ENCODE measurements around the gene TADA1. TPM values are rescaled to one million over a fixed set of nuclear protein-coding genes. Genes with fewer than 3 reads are reported as not detected.

Gene TADA1
- total and polyA plus RNA-seq, 2 experiments from 2014 or later: 21.8 to 22.0 TPM

GRCh38 chr1:166843322-166843721, 32.7 kb downstream of the TADA1 start:
- Mint-ChIP-seq H3K27ac (no peak overlapping the region), H3K36me3 (ENCODE audit: low read depth) (peaks cover 83% of the 10 kb centered on the region), H3K4me1 (peaks cover 22% of the 10 kb centered on the region), H3K4me3 (no peak overlapping the region), H3K9me3 (no peaks in the 10 kb centered on the region), H3K27me3 (ENCODE audit: insufficient read depth, low read depth, poor library complexity) (peaks cover 14% of the 10 kb centered on the region)
- H3K79me2 ChIP-seq (replicated peaks; ENCODE audit: insufficient read depth): peaks cover 67% of the 10 kb centered on the region
- TF ChIP-seq ZNF114 (CRISPR knock-in tag; IDR thresholded peaks at IDR 0.05) (no peak), POLR2AphosphoS5 (IDR thresholded peaks at IDR 0.05; ENCODE audit: low read depth) (no peak), NANOG (IDR thresholded peaks at IDR 0.05; ENCODE audit: borderline replicate concordance) (no peak), EZH2 (IDR thresholded peaks at IDR 0.05; ENCODE audit: low read depth, unreplicated experiment) (no peak), CREB1 (CRISPR knock-in tag; IDR thresholded peaks at IDR 0.05; ENCODE audit: low read depth) (no peak), ZNF462 (CRISPR knock-in tag; IDR thresholded peaks at IDR 0.05) (no peak), STAT1 (IDR thresholded peaks at IDR 0.05; ENCODE audit: unreplicated experiment) (no peak), REST (IDR thresholded peaks at IDR 0.05; ENCODE audit: unreplicated experiment) (no peak), JUNB (IDR thresholded peaks at IDR 0.05; ENCODE audit: unreplicated experiment) (no peak), CTCF (conservative IDR thresholded peaks at IDR 0.05; ENCODE audit: low read depth in 2 of 2) (no peak)
- H4K20me1 ChIP-seq (replicated peaks; ENCODE audit: insufficient read depth): peaks cover 16% of the 10 kb centered on the region
- H3K4me1 ChIP-seq (ENCODE audit: insufficient read depth): peaks cover 12% of the 10 kb centered on the region
- no peaks in the 10 kb centered on the region for H3K27me3 ChIP-seq (ENCODE audit: insufficient read depth)
- no peak overlapping the region for H3K27ac ChIP-seq (ENCODE audit: low read depth)
- no peak overlapping the region for H3K4me3 ChIP-seq
- no peak overlapping the region for H3K4me2 ChIP-seq
- H3K9me2 ChIP-seq (ENCODE audit: insufficient read depth): no peaks in the 10 kb centered on the region
- H3K36me3 ChIP-seq (ENCODE audit: insufficient read depth): peaks cover 57% of the 10 kb centered on the region
- no peak overlapping the region for H2AFZ ChIP-seq
- DNase-seq (ENCODE audit: low spot score) (no peak), ATAC-seq (no peak)
- H3F3A ChIP-seq (replicated peaks; ENCODE audit: low read depth): 0 out of 2 replicates have a peak, but pooled peaks cover 6% of the 10 kb centered on the region
